H9 (cell line): ENCODE measurements around the gene ZBTB8A. TPM values are rescaled to one million over a fixed set of nuclear protein-coding genes. Genes with fewer than 3 reads are reported as not detected.

Source experiments
- DNase-seq: peaks from one replicate; pipeline ENCODE4 v3.0.0-alpha.2; 2017
- H2AFZ ChIP-seq: one replicate; pipeline ENCODE4 v1.6.1; 2013; ENCODE audit warnings: mild to moderate bottlenecking, low read length, control low read depth, moderate library complexity
- H2AK5ac ChIP-seq: 2 replicates; pipeline ENCODE4 v1.6.1; 2013; ENCODE audit warnings: low read length, control low read depth, mixed read lengths; ENCODE audit not compliant: insufficient read length
- H2BK120ac ChIP-seq: one replicate; pipeline ENCODE4 v1.6.1; 2013; ENCODE audit warnings: low read depth, mild to moderate bottlenecking, low read length, control low read depth, inconsistent platforms; ENCODE audit not compliant: poor library complexity, severe bottlenecking
- H2BK12ac ChIP-seq: 2 replicates; pipeline ENCODE4 v1.6.1; 2013; ENCODE audit warnings: low read length, control low read depth, mixed read lengths, low read depth; ENCODE audit not compliant: insufficient read length
- H2BK15ac ChIP-seq: 2 replicates; pipeline ENCODE4 v1.6.1; 2013; ENCODE audit warnings: low read depth, low read length, control low read depth
- H2BK20ac ChIP-seq: one replicate; pipeline ENCODE4 v1.6.1; 2013; ENCODE audit warnings: low read depth, mild to moderate bottlenecking, low read length, control low read depth, inconsistent platforms; ENCODE audit not compliant: poor library complexity, severe bottlenecking
- H2BK5ac ChIP-seq: 2 replicates; pipeline ENCODE4 v1.6.1; 2013; ENCODE audit warnings: low read length, control low read depth, mixed read lengths; ENCODE audit not compliant: insufficient read length
- H3K14ac ChIP-seq: 2 replicates; pipeline ENCODE4 v1.6.1; 2013; ENCODE audit warnings: low read length, control low read depth; ENCODE audit not compliant: insufficient read depth
- H3K18ac ChIP-seq: 2 replicates; pipeline ENCODE4 v1.6.1; 2013; ENCODE audit warnings: low read depth, mild to moderate bottlenecking, mixed read lengths, low read length, control low read depth; ENCODE audit not compliant: insufficient read length
- H3K23ac ChIP-seq: 2 replicates; pipeline ENCODE4 v1.6.1; 2013; ENCODE audit warnings: low read length, control low read depth, mixed read lengths, low read depth; ENCODE audit not compliant: insufficient read length
- H3K23me2 ChIP-seq: 2 replicates; pipeline ENCODE4 v1.6.1; 2013; ENCODE audit warnings: low read depth, mild to moderate bottlenecking, mixed read lengths, low read length, control low read depth; ENCODE audit not compliant: insufficient read length, poor library complexity, severe bottlenecking
- H3K27ac ChIP-seq: 2 replicates; pipeline ENCODE4 v1.5.1; 2013; ENCODE audit warnings: low read length, control low read depth, mixed read lengths, low read depth; ENCODE audit not compliant: insufficient read length
- H3K27me3 ChIP-seq: 2 replicates; pipeline ENCODE4 v1.6.1; 2013; ENCODE audit warnings: low read length, control low read depth, inconsistent platforms; ENCODE audit not compliant: insufficient read depth
- H3K4ac ChIP-seq: 2 replicates; pipeline ENCODE4 v1.6.1; 2013; ENCODE audit warnings: low read depth, mild to moderate bottlenecking, control low read depth, inconsistent platforms, low read length, moderate library complexity
- H3K4me1 ChIP-seq: 2 replicates; pipeline ENCODE4 v1.6.1; 2013; ENCODE audit warnings: low read length, control low read depth, inconsistent platforms; ENCODE audit not compliant: insufficient read depth
- H3K4me2 ChIP-seq: 2 replicates; pipeline ENCODE4 v1.6.1; 2013; ENCODE audit warnings: low read length, control low read depth, mixed read lengths; ENCODE audit not compliant: insufficient read length, insufficient read depth
- H3K56ac ChIP-seq: 2 replicates; pipeline ENCODE4 v1.6.1; 2013; ENCODE audit warnings: low read depth, mild to moderate bottlenecking, mixed read lengths, low read length, control low read depth; ENCODE audit not compliant: insufficient read length
- H3K79me1 ChIP-seq: 2 replicates; pipeline ENCODE4 v1.6.1; 2013; ENCODE audit warnings: low read depth, mild to moderate bottlenecking, moderate library complexity, low read length, control low read depth, inconsistent platforms; ENCODE audit not compliant: insufficient read depth, poor library complexity, severe bottlenecking
- H3K79me2 ChIP-seq: 2 replicates; pipeline ENCODE4 v1.6.1; 2013; ENCODE audit warnings: low read length, control low read depth, inconsistent platforms; ENCODE audit not compliant: insufficient read depth
- H3K9ac ChIP-seq: 2 replicates; pipeline ENCODE4 v1.6.1; 2013; ENCODE audit warnings: low read length, control low read depth, mixed read lengths; ENCODE audit not compliant: insufficient read length; ENCODE audit errors: extremely low read depth
- H3K9me3 ChIP-seq: one replicate; pipeline ENCODE4 v1.6.1; 2013; ENCODE audit warnings: low read depth, low read length, inconsistent platforms; ENCODE audit not compliant: control insufficient read depth
- H3T11ph ChIP-seq: one replicate; pipeline ENCODE4 v1.6.1; 2013; ENCODE audit warnings: mild to moderate bottlenecking, low read length, control low read depth, inconsistent platforms
- H4K20me1 ChIP-seq: one replicate; pipeline ENCODE4 v1.6.1; 2013; ENCODE audit not compliant: control insufficient read depth, insufficient read length, insufficient read depth
- H4K5ac ChIP-seq: 2 replicates; pipeline ENCODE4 v1.6.1; 2013; ENCODE audit warnings: low read depth, mild to moderate bottlenecking, mixed read lengths, low read length, control low read depth; ENCODE audit not compliant: insufficient read length
- H4K8ac ChIP-seq: replicated peaks from 2 replicates; pipeline ENCODE4 v1.6.1; 2013; ENCODE audit warnings: low read length, control low read depth, mixed read lengths, low read depth; ENCODE audit not compliant: insufficient read length
- H4K91ac ChIP-seq: 2 replicates; pipeline ENCODE4 v1.6.1; 2013; ENCODE audit warnings: low read depth, mild to moderate bottlenecking, moderate library complexity, mixed read lengths, low read length, control low read depth; ENCODE audit not compliant: insufficient read length
- H3K27ac Mint-ChIP-seq, 3 experiments: 2 replicates in 2 of 3; 3 replicates in 1 of 3; pipeline ENCODE4 v1.8.0; 2020 to 2021; ENCODE audit warnings: mixed read lengths in 3 of 3, mild to moderate bottlenecking in 1 of 3, moderate library complexity in 1 of 3
- H3K27me3 Mint-ChIP-seq: 2 replicates; pipeline ENCODE4 v1.8.0; 2021; ENCODE audit warnings: low read depth, mild to moderate bottlenecking, moderate library complexity, mixed read lengths
- H3K36me3 Mint-ChIP-seq, 3 experiments: 2 replicates in 2 of 3; 3 replicates in 1 of 3; pipeline ENCODE4 v1.8.0; 2020 to 2021; ENCODE audit warnings: low read depth in 3 of 3, mixed read lengths in 3 of 3; ENCODE audit not compliant: insufficient read depth in 1 of 3
- H3K4me1 Mint-ChIP-seq, 2 experiments: 2 replicates each; pipeline ENCODE4 v1.8.0; 2020; ENCODE audit warnings: mixed read lengths in 2 of 2
- H3K4me3 Mint-ChIP-seq, 2 experiments: 2 replicates in 1 of 2; 3 replicates in 1 of 2; pipeline ENCODE4 v1.8.0; 2020 to 2021; ENCODE audit warnings: mild to moderate bottlenecking in 2 of 2, mixed read lengths in 2 of 2, moderate library complexity in 1 of 2
- H3K9me3 Mint-ChIP-seq, 2 experiments: 2 replicates in 1 of 2; 3 replicates in 1 of 2; pipeline ENCODE4 v1.8.0; 2020; ENCODE audit warnings: mild to moderate bottlenecking in 2 of 2, mixed read lengths in 2 of 2, moderate library complexity in 1 of 2
- WGBS: extraction: QIAGEN DNeasy Blood & Tissue Kit; methylation state at CpG from one replicate; pipeline ENCODE4 v1.1.7; 2013; ENCODE audit warnings: missing lambda C conversion rate, low lambda C conversion rate, mixed read lengths; ENCODE audit not compliant: insufficient read length; ENCODE audit errors: extremely low coverage; 5-methylcytosine and 5-hydroxymethylcytosine counted together
- total RNA-seq: library from RNA; stranded (reverse); gene quantifications from 2 replicates; pipeline ENCODE4 v1.2.1, GENCODE V29; 2021
- TF ChIP-seq, protein P1 (sequence below): fragments of 200-600 bp; sonication (generic); conservative IDR thresholded peaks from 3 replicates; pipeline ENCODE4 v1.8.0; 2021; ENCODE audit warnings: antibody characterized with exemption, mild to moderate bottlenecking

Gene ZBTB8A
- total RNA-seq, 1 experiment from 2014 or later: 11.3 TPM

- Histone ChIP-seq H2AK5ac (no peak overlapping the region), H3K27me3 (no peaks in the 10 kb centered on the region), H3K18ac (no peak overlapping the region), H3T11ph (no peak overlapping the region), H3K79me1 (no peaks in the 10 kb centered on the region), H3K4ac (no peak overlapping the region), H3K14ac (no peak overlapping the region), H2AFZ (no peak overlapping the region), H3K23me2 (no peaks in the 10 kb centered on the region), H4K5ac (no peak overlapping the region), H4K8ac (no peak overlapping the region), H3K79me2 (no peaks in the 10 kb centered on the region), H3K56ac (no peak overlapping the region), H2BK20ac (no peak overlapping the region), H4K20me1 (no peaks in the 10 kb centered on the region), H2BK120ac (no peak overlapping the region), H3K4me2 (no peak overlapping the region), H3K9me3 (no peaks in the 10 kb centered on the region), H2BK12ac (no peak overlapping the region), H3K4me1 (no peaks in the 10 kb centered on the region), H2BK5ac (no peak overlapping the region), H3K27ac (no peak overlapping the region), H3K9ac (no peak overlapping the region), H2BK15ac (no peak overlapping the region), H4K91ac (no peak overlapping the region), H3K23ac (no peak overlapping the region)
- Mint-ChIP-seq H3K36me3 (no peaks in the 10 kb centered on the region; a peak in 1 of 7 replicates), H3K27ac (peak overlapping the region in 1 of 3 experiments; percentile 65; a peak in 1 of 7 replicates), H3K4me1 (peaks cover 4 to 10% of the 10 kb centered on the region in 2 experiments), H3K4me3 (peak overlapping the region in 1 of 2 experiments; percentile 53; a peak in 1 of 5 replicates), H3K9me3 (no peaks in the 10 kb centered on the region), H3K27me3 (no peaks in the 10 kb centered on the region)
- no CpG with 5 or more reads among the region's 9 CpGs for WGBS
- DNase-seq: no peak
- TF ChIP-seq, protein P1, sequence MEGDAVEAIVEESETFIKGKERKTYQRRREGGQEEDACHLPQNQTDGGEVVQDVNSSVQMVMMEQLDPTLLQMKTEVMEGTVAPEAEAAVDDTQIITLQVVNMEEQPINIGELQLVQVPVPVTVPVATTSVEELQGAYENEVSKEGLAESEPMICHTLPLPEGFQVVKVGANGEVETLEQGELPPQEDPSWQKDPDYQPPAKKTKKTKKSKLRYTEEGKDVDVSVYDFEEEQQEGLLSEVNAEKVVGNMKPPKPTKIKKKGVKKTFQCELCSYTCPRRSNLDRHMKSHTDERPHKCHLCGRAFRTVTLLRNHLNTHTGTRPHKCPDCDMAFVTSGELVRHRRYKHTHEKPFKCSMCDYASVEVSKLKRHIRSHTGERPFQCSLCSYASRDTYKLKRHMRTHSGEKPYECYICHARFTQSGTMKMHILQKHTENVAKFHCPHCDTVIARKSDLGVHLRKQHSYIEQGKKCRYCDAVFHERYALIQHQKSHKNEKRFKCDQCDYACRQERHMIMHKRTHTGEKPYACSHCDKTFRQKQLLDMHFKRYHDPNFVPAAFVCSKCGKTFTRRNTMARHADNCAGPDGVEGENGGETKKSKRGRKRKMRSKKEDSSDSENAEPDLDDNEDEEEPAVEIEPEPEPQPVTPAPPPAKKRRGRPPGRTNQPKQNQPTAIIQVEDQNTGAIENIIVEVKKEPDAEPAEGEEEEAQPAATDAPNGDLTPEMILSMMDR: no peak
These were observed 37.4 kb upstream of the ZBTB8A start for GRCh38 chr1:32501865-32502264.
